Vagina (tissue), 2 donors: Measurements from ENCODE around the gene FAM219B.

Experiments used
- CTCF ChIP-seq, 3 experiments: fragments of 450-650 bp in 2 of 3; fragments of 200-600 bp in 1 of 3; sonication (generic) in 1 of 3; IDR thresholded peaks; one replicate each; pipeline ENCODE4 v1.5.1; 2017 to 2019; ENCODE audit warnings: antibody characterized with exemption in 3 of 3, mild to moderate bottlenecking in 2 of 3, moderate library complexity in 2 of 3
- POLR2A ChIP-seq, 2 donors: fragments of 450-650 bp; IDR thresholded peaks; one replicate each; pipeline ENCODE4 v1.6.1; 2017; ENCODE audit warnings: antibody characterized with exemption in 2 of 2, mild to moderate bottlenecking in 2 of 2, moderate library complexity in 2 of 2
- POLR2AphosphoS5 ChIP-seq, 2 donors: sonication (generic); formaldehyde crosslinking; IDR thresholded peaks; one replicate each; pipeline ENCODE4 v1.9.0; 2017; ENCODE audit warnings: antibody characterized with exemption in 2 of 2, mild to moderate bottlenecking in 2 of 2, low read depth in 1 of 2; ENCODE audit not compliant: insufficient read depth in 1 of 2

DNA sequence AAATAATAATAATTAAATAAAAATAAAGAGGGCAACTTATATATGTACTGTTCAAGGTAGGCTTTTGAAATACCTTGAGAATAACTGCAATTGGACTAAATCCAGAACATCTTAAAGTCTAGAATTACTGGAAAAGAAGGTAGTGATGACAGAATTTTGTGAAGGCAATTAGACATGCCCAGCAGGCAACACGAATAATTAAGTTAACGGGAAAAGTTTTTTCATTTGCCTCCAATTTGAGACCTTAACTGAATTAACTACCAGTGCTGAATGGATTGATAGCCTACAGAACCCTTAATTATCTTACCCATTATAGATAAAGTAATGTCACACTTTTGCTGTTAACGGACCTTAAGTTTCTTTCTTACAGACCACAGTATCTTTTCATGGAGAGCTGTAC lies 17.9 kb upstream of the FAM219B start:
- no peak for TF ChIP-seq POLR2AphosphoS5 (IDR thresholded peaks at IDR 0.05; ENCODE audit: insufficient read depth in 1 of 2, low read depth in 1 of 2)
- no peak for TF ChIP-seq POLR2A (IDR thresholded peaks at IDR 0.05)
- no peak for TF ChIP-seq CTCF (IDR thresholded peaks at IDR 0.05)
